Measurements from ENCODE around the gene ATG16L1.

- TF ChIP-seq, protein P1, sequence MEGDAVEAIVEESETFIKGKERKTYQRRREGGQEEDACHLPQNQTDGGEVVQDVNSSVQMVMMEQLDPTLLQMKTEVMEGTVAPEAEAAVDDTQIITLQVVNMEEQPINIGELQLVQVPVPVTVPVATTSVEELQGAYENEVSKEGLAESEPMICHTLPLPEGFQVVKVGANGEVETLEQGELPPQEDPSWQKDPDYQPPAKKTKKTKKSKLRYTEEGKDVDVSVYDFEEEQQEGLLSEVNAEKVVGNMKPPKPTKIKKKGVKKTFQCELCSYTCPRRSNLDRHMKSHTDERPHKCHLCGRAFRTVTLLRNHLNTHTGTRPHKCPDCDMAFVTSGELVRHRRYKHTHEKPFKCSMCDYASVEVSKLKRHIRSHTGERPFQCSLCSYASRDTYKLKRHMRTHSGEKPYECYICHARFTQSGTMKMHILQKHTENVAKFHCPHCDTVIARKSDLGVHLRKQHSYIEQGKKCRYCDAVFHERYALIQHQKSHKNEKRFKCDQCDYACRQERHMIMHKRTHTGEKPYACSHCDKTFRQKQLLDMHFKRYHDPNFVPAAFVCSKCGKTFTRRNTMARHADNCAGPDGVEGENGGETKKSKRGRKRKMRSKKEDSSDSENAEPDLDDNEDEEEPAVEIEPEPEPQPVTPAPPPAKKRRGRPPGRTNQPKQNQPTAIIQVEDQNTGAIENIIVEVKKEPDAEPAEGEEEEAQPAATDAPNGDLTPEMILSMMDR (IDR thresholded peaks at IDR 0.05), result no peak
- TF ChIP-seq POLR2A (IDR thresholded peaks at IDR 0.05), result no peak
These were observed 85.1 kb downstream of the ATG16L1 start for GRCh38 chr2:233336541-233336940.
